Spleen (tissue), 11 donors: ENCODE data around the gene WDR44. TPM values are rescaled to one million over a fixed set of nuclear protein-coding genes. Genes with fewer than 3 reads are reported as not detected.

Experiments
- DNase-seq: peaks from one replicate; pipeline ENCODE4 v3.0.0-alpha.2; 2020
- H3K27ac ChIP-seq, 8 donors: fragments of 200-600 bp; sonication (generic) in 7 of 8; 1 replicate in 4 of 8; 2 replicates in 4 of 8; pipeline versions ENCODE4 v1.5.0 to v1.8.0; 2016 to 2021; ENCODE audit warnings: inconsistent platforms in 4 of 8, mild to moderate bottlenecking in 4 of 8, moderate library complexity in 1 of 8
- H3K27me3 ChIP-seq, 7 donors: fragments of 200-600 bp; sonication (generic) in 6 of 7; replicated peaks in 1 of 7; 1 replicate in 4 of 7; 2 replicates in 3 of 7; pipeline versions ENCODE4 v1.5.0 to v1.8.0; 2016 to 2021; ENCODE audit warnings: inconsistent platforms in 3 of 7, mild to moderate bottlenecking in 1 of 7
- H3K36me3 ChIP-seq, 6 donors: fragments of 200-600 bp; sonication (generic) in 5 of 6; 1 replicate in 4 of 6; 2 replicates in 2 of 6; pipeline versions ENCODE4 v1.5.0 to v1.8.0; 2016 to 2021; ENCODE audit warnings: inconsistent platforms in 2 of 6
- H3K4me1 ChIP-seq, 6 donors: fragments of 200-600 bp; sonication (generic) in 5 of 6; 1 replicate in 3 of 6; 2 replicates in 3 of 6; pipeline versions ENCODE4 v1.5.0 to v1.8.0; 2016 to 2021; ENCODE audit warnings: inconsistent platforms in 3 of 6
- H3K4me3 ChIP-seq, 8 donors: fragments of 200-600 bp; sonication (generic) in 7 of 8; 1 replicate in 4 of 8; 2 replicates in 4 of 8; pipeline versions ENCODE4 v1.5.0 to v1.8.0; 2016 to 2021; ENCODE audit warnings: inconsistent platforms in 4 of 8, mild to moderate bottlenecking in 4 of 8, moderate library complexity in 2 of 8
- H3K9me3 ChIP-seq, 8 donors: fragments of 200-600 bp; sonication (generic) in 7 of 8; 1 replicate in 4 of 8; 2 replicates in 4 of 8; pipeline versions ENCODE4 v1.5.0 to v1.8.0; 2016 to 2021; ENCODE audit warnings: inconsistent platforms in 4 of 8
- CTCF ChIP-seq, 11 experiments: fragments of 200-600 bp in 7 of 11; fragments of 450-650 bp in 4 of 11; sonication (generic) in 4 of 11; IDR thresholded peaks in 8 of 11; conservative IDR thresholded peaks in 3 of 11; 1 replicate in 7 of 11; 2 replicates in 4 of 11; pipeline versions ENCODE4 v1.4.0 to v1.8.0; 2016 to 2021; ENCODE audit warnings: antibody characterized with exemption in 11 of 11, inconsistent platforms in 4 of 11, mild to moderate bottlenecking in 1 of 11
- POLR2A ChIP-seq, 3 donors: fragments of 450-650 bp; IDR thresholded peaks; one replicate each; pipeline ENCODE4 v1.5.1; 2017; ENCODE audit warnings: antibody characterized with exemption in 3 of 3, mild to moderate bottlenecking in 1 of 3
- POLR2AphosphoS5 ChIP-seq, 3 donors: sonication (generic); formaldehyde crosslinking; IDR thresholded peaks; one replicate each; pipeline ENCODE4 v1.5.1; 2017; ENCODE audit warnings: antibody characterized with exemption in 3 of 3
- WGBS, 5 donors: extraction: QIAGEN DNeasy Blood & Tissue Kit in 3 of 5; methylation state at CpG; one replicate each; pipeline versions ENCODE4 v1.1.5 to v1.1.7; 2013 to 2018; 5-methylcytosine and 5-hydroxymethylcytosine counted together
- intact Hi-C: fragments of 100-400 bp; cut with DNase I; formaldehyde crosslinking; loops from one replicate; pipeline ENCODE4 v1.15.0; 2023; ENCODE audit warnings: low total_unique reads
- polyA plus RNA-seq, 3 donors: library from polyadenylated mRNA; stranded (reverse); fragments of 200-250 nt; gene quantifications; one replicate each; pipeline ENCODE4 v1.2.1, GENCODE V29; 2013
- total RNA-seq, 7 donors: library from RNA; depleted of rRNA in 3 of 7; stranded (reverse); fragments of >200 nt in 3 of 7; fragmentation: NEBNext Ultra II Directional in 4 of 7; extraction: Animal tissue kit (Norgen Biotek cat#: 25700) in 4 of 7; gene quantifications; one replicate each; pipeline versions ENCODE4 v1.1.0 to v1.2.1, GENCODE V29; 2016 to 2021
- donor health status: healthy with polysubstance abuse.
- donor health status: DM: no; HTN: no; CAD: no; lungs with moderate emphysema.
- donor health status: DM: no; HTN: no; CAD: no.
- donor health status: Bipolar disorder and iron deficiency.
- donor health status: healthy.
- donor health status: DM: no; HTN: no; CAD: no.
- donor health status: DM: yes; HTN: yes; CAD: no.

WDR44 gene
- total and polyA plus RNA-seq, 10 donors = 3.5 to 24.5 (median 17.3) TPM

DNA sequence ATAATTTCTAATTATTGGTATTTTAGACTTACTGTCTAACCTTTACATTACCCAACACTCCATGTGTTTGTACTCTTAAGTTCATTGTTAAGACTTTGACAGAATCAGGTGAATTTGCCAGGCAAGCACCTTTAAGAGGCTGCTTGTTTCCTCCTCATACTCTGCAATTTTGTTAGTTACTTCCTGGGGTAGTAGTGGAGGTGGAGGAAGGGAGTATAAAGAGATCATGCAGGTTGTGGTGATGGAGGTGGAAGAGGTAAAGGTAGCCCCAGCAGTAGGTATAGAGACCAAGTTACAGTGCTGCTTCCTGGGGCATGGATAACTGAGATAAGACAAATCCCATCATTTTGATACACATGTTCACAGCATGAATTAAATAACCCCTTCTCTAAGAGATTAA, 6.7 kb downstream of the WDR44 start:
- H3K36me3 ChIP-seq = no peaks in the 10 kb centered on the region
- no peak overlapping the region for H3K4me3 ChIP-seq
- intact Hi-C loops = no loop called here
- H3K27ac ChIP-seq = no peak overlapping the region
- TF ChIP-seq POLR2AphosphoS5 (IDR thresholded peaks at IDR 0.05) (no peak), CTCF (IDR thresholded peaks at IDR 0.05 in 8 of 11, conservative IDR thresholded peaks at IDR 0.05 in 3 of 11) (no peak), POLR2A (IDR thresholded peaks at IDR 0.05) (no peak)
- no peaks in the 10 kb centered on the region for H3K27me3 ChIP-seq
- no peak for DNase-seq
- H3K4me1 ChIP-seq = peaks cover 7 to 75% (median 49%) of the 10 kb centered on the region in 6 donors
- H3K9me3 ChIP-seq = no peaks in the 10 kb centered on the region

DNA sequence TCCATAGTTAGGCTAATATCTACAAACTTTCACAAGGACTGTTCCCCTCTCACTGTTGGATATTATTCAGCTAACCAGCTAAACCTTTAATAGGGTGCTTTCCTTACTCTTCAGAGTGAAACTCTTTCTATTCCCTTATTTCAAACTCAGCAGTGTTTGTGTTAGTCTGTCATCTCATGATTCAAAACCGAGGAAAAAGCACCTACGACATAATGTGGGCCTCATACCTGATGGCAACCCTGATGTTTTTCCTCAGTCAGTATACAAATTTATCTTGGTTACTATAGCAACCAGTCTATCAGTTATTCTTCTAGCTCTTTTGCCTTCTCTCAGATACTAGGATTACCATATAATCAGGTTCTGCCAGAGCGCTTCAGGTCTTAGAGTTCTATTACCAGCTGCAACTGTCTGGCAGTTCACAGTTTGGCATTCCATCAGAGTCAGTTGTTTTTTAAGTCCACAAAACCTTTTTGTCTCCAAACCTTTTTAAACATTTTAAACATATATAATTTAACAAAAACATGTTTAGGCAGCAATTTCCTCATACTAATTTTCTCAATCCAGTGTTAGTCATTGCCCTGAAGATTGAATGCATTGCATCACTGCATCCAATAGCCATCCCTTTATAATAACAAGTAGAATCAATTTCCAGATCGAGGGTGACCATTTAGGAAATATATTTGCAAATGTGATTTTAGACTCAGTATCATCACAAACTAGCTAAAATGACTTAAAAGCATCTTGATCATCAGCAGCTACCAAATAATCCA, 7.4 kb downstream of the WDR44 start:
- no peak for DNase-seq
- WGBS, 5 donors = 66 to 84% (median 73%) methylated on average over 4 of the region's 4 CpGs
- Histone ChIP-seq H3K4me3 (no peak overlapping the region), H3K27ac (no peak overlapping the region), H3K36me3 (no peaks in the 10 kb centered on the region), H3K4me1 (peaks cover 2 to 68% (median 43%) of the 10 kb centered on the region in 6 donors), H3K9me3 (no peaks in the 10 kb centered on the region), H3K27me3 (no peaks in the 10 kb centered on the region)
- intact Hi-C loops = no loop called here
- TF ChIP-seq POLR2AphosphoS5 (IDR thresholded peaks at IDR 0.05) = no peak
- TF ChIP-seq POLR2A (IDR thresholded peaks at IDR 0.05) = no peak
- TF ChIP-seq CTCF (IDR thresholded peaks at IDR 0.05 in 8 of 11, conservative IDR thresholded peaks at IDR 0.05 in 3 of 11) = no peak

GRCh38 chrX:118355225-118355920, 9.5 kb downstream of the WDR44 start:
- 88 to 93% (median 89%) methylated on average over 2 of the region's 2 CpGs for WGBS, 5 donors
- H3K27ac ChIP-seq = no peak overlapping the region
- intact Hi-C loops = no loop called here
- H3K27me3 ChIP-seq = no peaks in the 10 kb centered on the region
- peaks cover 0 to 47% (median 30%) of the 10 kb centered on the region in 6 donors for H3K4me1 ChIP-seq
- DNase-seq = no peak
- no peak overlapping the region for H3K4me3 ChIP-seq
- no peaks in the 10 kb centered on the region for H3K9me3 ChIP-seq
- no peak for TF ChIP-seq CTCF (IDR thresholded peaks at IDR 0.05 in 8 of 11, conservative IDR thresholded peaks at IDR 0.05 in 3 of 11)
- TF ChIP-seq POLR2A (IDR thresholded peaks at IDR 0.05) = no peak
- TF ChIP-seq POLR2AphosphoS5 (IDR thresholded peaks at IDR 0.05) = no peak
- no peaks in the 10 kb centered on the region for H3K36me3 ChIP-seq

DNA sequence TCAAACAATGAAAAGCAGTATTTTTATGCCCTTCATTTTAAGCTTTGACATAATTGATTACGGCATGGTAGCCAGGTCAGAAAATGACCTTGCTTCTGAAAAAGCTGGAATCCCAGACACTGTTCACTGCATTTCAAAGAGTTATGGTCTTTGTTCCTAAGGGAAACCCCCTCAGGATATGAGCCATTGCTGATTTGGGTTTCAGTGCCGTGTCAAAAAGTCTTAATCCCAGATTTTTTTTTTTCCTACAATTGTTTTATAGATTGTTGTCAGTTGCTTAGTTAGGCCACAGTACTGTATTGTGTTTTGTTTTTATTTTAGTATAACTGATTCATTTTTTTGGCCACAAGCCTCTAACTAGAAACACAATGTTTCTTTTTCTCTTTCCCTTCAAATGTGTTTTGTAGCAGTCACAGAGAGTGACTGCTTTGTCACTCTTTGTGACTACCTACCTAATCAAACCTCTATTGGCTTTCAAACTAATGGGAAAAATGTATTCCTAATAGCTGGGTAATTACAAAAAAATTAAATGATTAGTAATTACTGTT, 10.3 kb downstream of the WDR44 start:
- peaks cover 0 to 44% (median 25%) of the 10 kb centered on the region in 6 donors for H3K4me1 ChIP-seq
- H3K27ac ChIP-seq = no peak overlapping the region
- no peaks in the 10 kb centered on the region for H3K27me3 ChIP-seq
- DNase-seq = no peak
- TF ChIP-seq POLR2A (IDR thresholded peaks at IDR 0.05) (no peak), CTCF (IDR thresholded peaks at IDR 0.05 in 8 of 11, conservative IDR thresholded peaks at IDR 0.05 in 3 of 11) (no peak), POLR2AphosphoS5 (IDR thresholded peaks at IDR 0.05) (no peak)
- H3K36me3 ChIP-seq = no peaks in the 10 kb centered on the region
- no peak overlapping the region for H3K4me3 ChIP-seq
- H3K9me3 ChIP-seq = no peaks in the 10 kb centered on the region
- intact Hi-C loops = no loop called here
- 32 to 74% (median 63%) methylated on average over 2 of the region's 2 CpGs for WGBS, 5 donors
